HG03575 (cell line): ENCODE data around the gene MSI2.

Source experiments
- ATAC-seq: cut with Tn5 transposase; IDR thresholded peaks from one replicate; pipeline ENCODE4 v1.9.1; 2021; ENCODE audit not compliant: unreplicated experiment, insufficient number of reproducible peaks, low FRiP score; ENCODE audit errors: extremely low read depth

The MSI2 gene

GRCh38 chr17:57329380-57330214, 73.3 kb downstream of the MSI2 start:
- no peak for ATAC-seq

GRCh38 chr17:57330587-57330986, 74.3 kb downstream of the MSI2 start:
- ATAC-seq, result no peak

GRCh38 chr17:57331423-57331822, 75.1 kb downstream of the MSI2 start:
- no peak for ATAC-seq

- ATAC-seq, result no peak
Measured at GRCh38 chr17:57332501-57332900, 76.2 kb downstream of the MSI2 start.

- ATAC-seq, result no peak
Measured at GRCh38 chr17:57335195-57335792, 79.0 kb downstream of the MSI2 start.

- no peak for ATAC-seq
Measured at GRCh38 chr17:57337390-57337789, 81.1 kb downstream of the MSI2 start.

- ATAC-seq, result no peak
Measured at GRCh38 chr17:57338257-57338914, 82.1 kb downstream of the MSI2 start.

GRCh38 chr17:57340160-57340981, 84.0 kb downstream of the MSI2 start:
- ATAC-seq, result no peak

- ATAC-seq, result no peak
Measured at GRCh38 chr17:57341611-57342540, 85.6 kb downstream of the MSI2 start.

GRCh38 chr17:57342963-57343589, 86.8 kb downstream of the MSI2 start:
- no peak for ATAC-seq

- ATAC-seq, result no peak
Measured at GRCh38 chr17:57343717-57344116, 87.4 kb downstream of the MSI2 start.

- ATAC-seq, result no peak
Measured at GRCh38 chr17:57344261-57344660, 87.9 kb downstream of the MSI2 start.

GRCh38 chr17:57349541-57350247, 93.4 kb downstream of the MSI2 start:
- no peak for ATAC-seq

GRCh38 chr17:57350266-57350665, 93.9 kb downstream of the MSI2 start:
- no peak for ATAC-seq

GRCh38 chr17:57352665-57353175, 96.4 kb downstream of the MSI2 start:
- no peak for ATAC-seq

GRCh38 chr17:57354673-57355072, 98.3 kb downstream of the MSI2 start:
- ATAC-seq, result no peak
